ENCODE measurements around the gene PPY. TPM values are rescaled to one million over a fixed set of nuclear protein-coding genes. Genes with fewer than 3 reads are reported as not detected.

The PPY gene
- total RNA-seq, 2 donors from 2014 or later: not detected

- Histone ChIP-seq H3K27me3 (ENCODE audit: control insufficient read depth, insufficient read depth, low read length, poor library complexity, severe bottlenecking) (peaks cover 56% of the 10 kb centered on the region), H3K4me3 (ENCODE audit: low read length) (peak overlapping the region; percentile 72), H3K27ac (ENCODE audit: low read depth, low read length) (no peak overlapping the region), H3K9ac (ENCODE audit: extremely low read depth, low read length, poor library complexity, severe bottlenecking) (no peak overlapping the region), H3K4me1 (ENCODE audit: control insufficient read depth, insufficient read depth, low read length) (no peaks in the 10 kb centered on the region), H3K36me3 (ENCODE audit: control insufficient read depth, insufficient read depth, low read length) (no peaks in the 10 kb centered on the region), H3K9me3 (ENCODE audit: control insufficient read depth, low read length) (no peaks in the 10 kb centered on the region)
- no peaks in the 10 kb centered on the region for H3K4me1 Mint-ChIP-seq
- no peaks in the 10 kb centered on the region for H3K9me3 Mint-ChIP-seq
- H3K4me3 Mint-ChIP-seq: peak overlapping the region; percentile 63
- no peak for TF ChIP-seq CTCF (conservative IDR thresholded peaks at IDR 0.05)
- DNase-seq: peak; percentile 91
- H3K27me3 Mint-ChIP-seq (ENCODE audit: insufficient read depth): peaks cover 57% of the 10 kb centered on the region
- no peaks in the 10 kb centered on the region for H3K36me3 Mint-ChIP-seq (ENCODE audit: low read depth)
- no peak overlapping the region for H3K27ac Mint-ChIP-seq
- 21 to 33% methylated on average over 12 to 26 of the region's 26 CpGs for WGBS, 2 experiments (ENCODE audit: insufficient coverage in 1 of 2, insufficient read length in 1 of 2)
Observed at GRCh38 chr17:43907998-43908721, 34.1 kb downstream of the PPY start.

- no peaks in the 10 kb centered on the region for H3K36me3 ChIP-seq (ENCODE audit: control insufficient read depth, insufficient read depth, low read length)
- Mint-ChIP-seq H3K36me3 (ENCODE audit: low read depth) (no peaks in the 10 kb centered on the region), H3K4me3 (peak within 1 kb of the TSS; percentile 63), H3K27me3 (ENCODE audit: insufficient read depth) (peaks cover 58% of the 10 kb centered on the region), H3K4me1 (no peaks in the 10 kb centered on the region), H3K27ac (peak within 1 kb of the TSS; percentile 3), H3K9me3 (no peaks in the 10 kb centered on the region)
- 0 to 1% methylated on average over 22 to 36 of the region's 36 CpGs for WGBS, 2 experiments (ENCODE audit: insufficient coverage in 1 of 2, insufficient read length in 1 of 2)
- peaks cover 53% of the 10 kb centered on the region for H3K27me3 ChIP-seq (ENCODE audit: control insufficient read depth, insufficient read depth, low read length, poor library complexity, severe bottlenecking)
- H3K9ac ChIP-seq (ENCODE audit: extremely low read depth, low read length, poor library complexity, severe bottlenecking): peak within 1 kb of the TSS; percentile 3
- no peak for TF ChIP-seq CTCF (conservative IDR thresholded peaks at IDR 0.05)
- DNase-seq: peak; percentile 98
- H3K4me1 ChIP-seq (ENCODE audit: control insufficient read depth, insufficient read depth, low read length): no peaks in the 10 kb centered on the region
- H3K9me3 ChIP-seq (ENCODE audit: control insufficient read depth, low read length): no peaks in the 10 kb centered on the region
- H3K4me3 ChIP-seq (ENCODE audit: low read length): peak within 1 kb of the TSS; percentile 72
- H3K27ac ChIP-seq (ENCODE audit: low read depth, low read length): peak within 1 kb of the TSS; percentile 76
Observed at GRCh38 chr17:43907425-43907981, 34.8 kb downstream of the PPY start, which contains the start of gene MPP2. Gene MPP2 (minus strand): TSS chr17:43907536. CDS start chr17:43904460, 3,076 bp downstream.

- peak overlapping the region; percentile 76 for H3K27ac ChIP-seq (ENCODE audit: low read depth, low read length)
- DNase-seq: no peak
Observed at GRCh38 chr17:43906951-43907424, 35.3 kb downstream of the PPY start.

More at GRCh38 chr17:43906951-43907424, 35.3 kb downstream of the PPY start:
- peak overlapping the region; percentile 72 for H3K4me3 ChIP-seq (ENCODE audit: low read length)
- peaks cover 53% of the 10 kb centered on the region for H3K27me3 ChIP-seq (ENCODE audit: control insufficient read depth, insufficient read depth, low read length, poor library complexity, severe bottlenecking)
- TF ChIP-seq CTCF (conservative IDR thresholded peaks at IDR 0.05): no peak
- WGBS, 2 experiments (ENCODE audit: insufficient coverage in 1 of 2, insufficient read length in 1 of 2): 0 to 5% methylated on average over 4 to 29 of the region's 29 CpGs
- H3K9me3 Mint-ChIP-seq: no peaks in the 10 kb centered on the region
- H3K27me3 Mint-ChIP-seq (ENCODE audit: insufficient read depth): peaks cover 58% of the 10 kb centered on the region
- no peaks in the 10 kb centered on the region for H3K4me1 ChIP-seq (ENCODE audit: control insufficient read depth, insufficient read depth, low read length)
- peak overlapping the region; percentile 63 for H3K4me3 Mint-ChIP-seq
- H3K27ac Mint-ChIP-seq: no peak overlapping the region
- H3K9me3 ChIP-seq (ENCODE audit: control insufficient read depth, low read length): no peaks in the 10 kb centered on the region
- H3K36me3 ChIP-seq (ENCODE audit: control insufficient read depth, insufficient read depth, low read length): no peaks in the 10 kb centered on the region
- no peaks in the 10 kb centered on the region for H3K36me3 Mint-ChIP-seq (ENCODE audit: low read depth)
- no peaks in the 10 kb centered on the region for H3K4me1 Mint-ChIP-seq
- H3K9ac ChIP-seq (ENCODE audit: extremely low read depth, low read length, poor library complexity, severe bottlenecking): no peak overlapping the region

All from endodermal cell (in vitro differentiated cells).